GM12873 (cell line): Measurements from ENCODE around the gene TSHR.

Experiments used
- TF ChIP-seq, protein P1 (sequence below): IDR thresholded peaks from 2 replicates; pipeline ENCODE4 v1.5.1; 2012; ENCODE audit warnings: low read depth, mild to moderate bottlenecking, moderate library complexity, low read length, control low read depth; ENCODE audit not compliant: insufficient read depth; ENCODE audit errors: missing control alignments

The TSHR gene

DNA sequence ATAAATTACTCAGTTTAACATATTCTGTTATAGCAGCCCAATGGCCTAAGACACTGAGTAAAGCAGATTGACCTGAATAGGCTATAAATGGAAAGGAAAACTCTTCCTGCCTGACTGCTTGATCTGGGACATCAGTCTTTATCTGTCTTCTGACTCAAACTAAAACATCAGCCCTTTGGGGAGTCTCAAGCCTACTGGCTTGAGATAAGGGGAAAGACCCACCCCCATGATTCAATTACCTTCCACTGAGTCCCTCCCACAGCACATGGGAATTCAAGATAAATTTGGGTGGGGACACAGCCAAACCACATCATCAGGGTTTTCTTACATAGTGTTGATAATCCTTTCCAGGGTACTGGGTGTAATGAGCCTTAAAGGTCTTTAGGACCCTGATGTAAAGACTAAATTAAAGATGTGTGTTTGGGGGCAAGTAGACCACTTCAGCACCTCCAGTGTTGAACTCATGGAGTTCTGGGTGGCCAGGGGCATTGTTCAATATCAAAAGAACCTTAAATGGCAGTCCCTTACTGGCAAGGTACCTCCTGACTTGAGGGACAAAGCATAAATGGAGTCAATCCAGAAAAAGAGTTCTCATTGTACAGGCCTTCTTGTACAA, 67.8 kb downstream of the TSHR start:
- TF ChIP-seq, protein P1, sequence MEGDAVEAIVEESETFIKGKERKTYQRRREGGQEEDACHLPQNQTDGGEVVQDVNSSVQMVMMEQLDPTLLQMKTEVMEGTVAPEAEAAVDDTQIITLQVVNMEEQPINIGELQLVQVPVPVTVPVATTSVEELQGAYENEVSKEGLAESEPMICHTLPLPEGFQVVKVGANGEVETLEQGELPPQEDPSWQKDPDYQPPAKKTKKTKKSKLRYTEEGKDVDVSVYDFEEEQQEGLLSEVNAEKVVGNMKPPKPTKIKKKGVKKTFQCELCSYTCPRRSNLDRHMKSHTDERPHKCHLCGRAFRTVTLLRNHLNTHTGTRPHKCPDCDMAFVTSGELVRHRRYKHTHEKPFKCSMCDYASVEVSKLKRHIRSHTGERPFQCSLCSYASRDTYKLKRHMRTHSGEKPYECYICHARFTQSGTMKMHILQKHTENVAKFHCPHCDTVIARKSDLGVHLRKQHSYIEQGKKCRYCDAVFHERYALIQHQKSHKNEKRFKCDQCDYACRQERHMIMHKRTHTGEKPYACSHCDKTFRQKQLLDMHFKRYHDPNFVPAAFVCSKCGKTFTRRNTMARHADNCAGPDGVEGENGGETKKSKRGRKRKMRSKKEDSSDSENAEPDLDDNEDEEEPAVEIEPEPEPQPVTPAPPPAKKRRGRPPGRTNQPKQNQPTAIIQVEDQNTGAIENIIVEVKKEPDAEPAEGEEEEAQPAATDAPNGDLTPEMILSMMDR = no peak

DNA sequence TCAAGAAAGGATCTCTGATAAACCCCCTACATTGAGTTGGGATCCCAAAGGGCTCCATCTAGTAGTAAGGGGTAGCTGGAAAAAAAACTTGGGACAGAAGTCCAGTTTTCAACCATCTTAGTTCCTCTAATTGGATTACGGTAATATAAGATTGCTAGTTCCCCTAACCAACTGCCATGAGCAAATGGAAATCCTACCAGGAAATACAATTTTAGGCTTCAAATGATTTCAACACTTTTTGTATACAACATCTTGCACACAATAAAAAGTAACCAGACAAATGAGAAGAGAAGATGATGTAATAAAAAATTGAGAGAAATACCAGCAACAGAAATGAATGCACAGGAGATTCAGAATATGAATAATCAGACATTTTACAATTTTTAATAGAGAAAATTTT, 73.0 kb downstream of the TSHR start:
- TF ChIP-seq, protein P1 = no peak

DNA sequence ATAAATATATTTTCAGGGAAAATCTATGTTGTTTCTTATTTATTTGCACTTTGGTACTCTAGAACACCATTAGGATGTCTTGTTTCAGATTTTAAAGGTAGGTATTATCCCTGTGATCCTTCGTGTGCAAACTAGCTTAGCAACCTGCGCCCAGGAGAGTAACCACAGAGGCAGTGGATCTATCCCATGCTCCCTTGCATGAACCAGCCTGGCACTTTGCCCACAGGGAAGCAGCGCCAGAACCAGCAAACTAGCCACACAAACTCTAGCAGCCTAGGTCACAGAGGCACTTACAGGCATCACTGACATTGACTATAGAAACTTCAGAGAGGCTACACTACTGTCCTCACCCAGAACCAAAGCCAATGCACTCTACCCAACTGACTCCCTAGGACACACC, 76.1 kb downstream of the TSHR start:
- TF ChIP-seq, protein P1 = no peak

DNA sequence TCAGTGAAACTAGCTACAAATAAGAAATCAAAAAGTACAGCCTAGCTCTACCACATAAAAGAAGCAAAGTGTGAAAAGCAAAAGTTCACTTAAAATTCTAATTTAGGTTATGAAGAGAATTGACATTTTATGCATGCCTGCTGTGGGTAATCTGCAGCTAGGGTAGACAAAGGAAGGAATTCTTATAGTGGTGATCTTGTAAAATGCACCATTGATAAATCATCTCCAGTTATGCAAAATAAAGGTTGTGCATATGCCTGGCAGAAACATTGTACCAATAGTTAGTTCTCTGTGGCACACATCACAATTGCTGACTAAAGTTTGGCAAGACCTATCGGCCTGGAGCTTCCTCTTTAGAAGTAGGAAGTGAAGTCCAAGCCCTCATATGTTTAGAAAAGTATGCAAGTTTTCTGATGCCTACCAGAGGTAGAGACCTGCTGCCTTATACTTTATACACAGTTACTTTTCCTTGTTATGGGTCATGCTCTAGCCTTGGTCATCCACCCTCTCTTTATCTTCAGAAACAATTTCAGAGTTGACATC, 78.3 kb downstream of the TSHR start:
- TF ChIP-seq, protein P1 = no peak

DNA sequence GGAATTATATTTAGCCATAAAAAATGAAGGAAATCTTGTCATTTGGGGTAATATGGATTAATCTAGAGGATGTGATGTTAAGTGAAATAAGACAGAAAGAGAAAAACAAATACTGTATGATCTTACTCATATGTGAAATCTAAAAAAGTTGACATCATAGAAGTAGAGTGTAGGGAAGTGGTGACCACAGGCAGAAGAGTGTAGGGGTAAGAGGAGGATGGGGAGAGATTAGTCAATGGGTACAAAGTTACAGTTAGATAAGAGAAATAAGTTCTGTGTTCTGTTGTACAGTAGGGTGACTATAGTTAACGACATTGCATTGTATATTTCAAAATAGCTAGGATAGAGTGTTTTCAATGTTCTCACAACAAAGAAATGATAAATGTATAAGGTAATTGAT, 87.0 kb downstream of the TSHR start:
- TF ChIP-seq, protein P1 = no peak

DNA sequence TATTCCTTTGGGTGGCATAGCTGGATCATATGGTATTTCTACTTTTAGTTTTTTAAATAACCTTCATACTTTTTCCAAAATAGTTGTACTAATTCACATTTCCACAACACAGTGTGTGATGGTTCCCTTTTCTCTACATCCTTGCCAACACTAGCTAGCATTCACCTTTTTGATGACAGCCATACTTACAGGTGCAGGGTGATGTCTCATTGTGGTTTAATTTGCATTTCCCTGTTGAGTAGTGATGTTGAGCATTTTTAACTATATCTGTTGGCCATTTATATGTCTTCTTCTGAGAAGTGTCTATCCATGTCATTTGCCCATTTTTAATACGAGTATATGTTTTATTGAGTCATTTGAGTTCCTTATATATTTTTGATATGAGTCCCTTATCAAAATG, 96.1 kb downstream of the TSHR start:
- TF ChIP-seq, protein P1 = no peak

DNA sequence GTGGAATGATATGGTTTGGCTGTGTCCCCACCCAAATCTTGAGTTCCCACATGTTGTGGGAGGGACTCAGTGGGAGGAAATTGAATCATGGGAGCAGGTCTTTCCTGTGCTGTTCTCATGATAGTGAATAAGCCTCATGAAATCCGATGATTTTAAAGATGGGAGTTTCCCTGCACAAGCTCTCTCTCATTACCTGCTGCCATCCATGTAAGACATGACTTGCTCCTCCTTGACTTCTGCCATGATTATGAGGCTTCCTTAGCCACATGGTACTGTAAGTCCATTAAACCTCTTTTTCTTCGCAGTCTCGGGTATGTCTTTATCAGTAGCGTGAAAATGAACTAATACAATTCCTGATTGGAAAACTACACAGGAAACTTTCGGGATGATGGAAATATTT, 100.5 kb downstream of the TSHR start:
- TF ChIP-seq, protein P1 = no peak
